Inflammatory macrophage treated with lipopolysaccharide for 1 hour (primary cell): ENCODE results near the gene PXYLP1.
A peak's percentile ranks its signal among the peaks of the same experiment; 100 is the strongest.

Experiments
- DNase-seq, 2 donors: peaks; one replicate each; pipeline ENCODE4 v3.0.0-alpha.2; 2020 to 2022

The PXYLP1 gene

DNA sequence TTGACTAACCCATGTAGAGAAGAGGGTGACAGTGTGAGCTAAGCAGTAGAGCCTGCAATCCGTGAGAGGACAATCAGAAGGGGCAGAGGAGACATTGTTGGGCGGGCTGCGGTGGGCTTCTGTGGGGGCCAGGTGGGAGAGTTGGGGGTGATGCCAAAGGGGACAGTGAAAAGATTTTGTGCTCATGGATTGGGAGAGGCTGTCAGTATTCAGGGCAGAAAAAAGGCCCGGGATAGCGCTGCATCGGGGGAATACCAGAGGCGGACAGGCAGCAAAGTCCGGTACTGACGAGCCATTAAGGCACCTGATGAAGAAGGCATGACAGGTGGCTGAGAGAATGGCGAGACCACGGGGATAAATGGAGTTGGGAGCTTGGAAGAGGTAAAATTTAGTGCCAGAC, 1.3 kb upstream of the PXYLP1 start:
- DNase-seq: no peak

DNA sequence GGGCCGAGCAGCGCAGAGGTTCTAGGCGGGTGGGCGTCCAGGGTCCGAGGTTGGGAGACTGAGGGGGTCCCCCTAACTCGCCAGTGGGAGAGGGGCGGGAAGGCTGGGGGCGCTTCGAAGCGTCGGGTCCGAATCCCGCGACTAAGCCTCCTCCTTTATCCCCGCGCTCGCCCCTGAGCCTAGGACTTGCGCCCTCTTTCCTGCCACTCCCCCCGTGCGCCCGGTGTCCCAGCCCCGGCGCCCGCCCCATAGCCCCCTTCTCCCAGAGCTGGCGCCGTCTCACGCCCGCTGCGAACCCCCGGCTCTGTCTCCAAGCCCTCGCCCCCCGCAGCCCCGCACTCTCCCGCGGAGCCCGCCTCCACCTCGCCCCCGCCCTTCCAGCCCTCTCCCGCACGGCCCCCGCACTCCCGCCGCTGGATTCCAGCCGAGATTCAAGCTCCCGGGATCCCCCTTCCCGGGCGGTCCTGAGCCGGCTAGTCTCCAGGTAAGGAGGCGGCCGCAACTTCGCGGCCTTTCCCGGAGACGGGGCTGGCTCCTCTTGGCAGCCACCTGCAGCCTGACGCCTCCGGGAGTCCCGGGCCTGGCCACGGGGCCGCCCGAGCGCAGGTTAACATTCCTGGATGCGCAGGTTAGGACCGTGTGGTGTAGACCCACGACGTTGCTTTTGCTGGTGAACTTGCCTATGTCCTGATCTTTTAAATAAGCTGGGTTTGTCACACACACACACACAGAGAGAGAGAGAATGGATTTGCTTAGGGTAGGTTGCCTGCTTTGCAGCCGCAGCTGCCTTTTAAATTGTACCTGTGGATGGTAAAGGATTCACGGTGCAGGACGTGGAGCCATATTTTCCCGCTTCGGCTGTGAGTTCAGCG, 563 bp downstream of the PXYLP1 start:
- DNase-seq: no peak

DNA sequence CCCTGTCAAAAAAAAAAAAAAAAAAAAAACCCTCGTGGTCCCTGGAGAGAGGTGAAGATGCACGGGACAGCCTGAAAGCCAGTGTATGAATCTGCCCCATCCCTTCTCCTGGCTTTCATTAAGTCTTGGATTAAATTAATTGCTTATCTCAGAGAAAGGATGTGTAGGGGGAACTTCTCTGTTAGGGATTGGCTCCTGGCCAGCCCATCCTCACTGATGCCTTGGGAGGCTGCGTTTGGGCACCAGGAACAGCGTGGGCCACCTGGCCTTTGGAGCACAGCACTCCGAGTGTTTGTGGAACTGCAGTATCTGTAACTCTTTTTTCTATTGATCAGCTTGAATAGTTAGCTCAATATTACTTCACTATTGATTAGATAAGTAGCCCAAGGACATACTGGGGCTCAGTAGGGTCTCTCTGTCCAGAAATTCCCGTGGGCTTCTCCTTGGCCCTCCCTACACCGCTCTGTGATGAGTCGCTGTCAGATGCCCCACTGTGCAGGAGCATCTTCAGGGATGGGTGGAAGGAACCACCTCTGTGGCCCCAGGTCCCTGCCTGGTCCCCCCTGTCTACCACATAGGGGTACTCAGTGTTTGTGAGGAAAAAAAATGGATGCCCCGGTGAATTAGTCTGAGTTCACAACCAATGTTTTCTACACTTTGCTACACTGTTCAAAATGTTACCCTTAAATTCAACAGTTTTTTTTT, 2.0 kb downstream of the PXYLP1 start:
- DNase-seq: no peak

DNA sequence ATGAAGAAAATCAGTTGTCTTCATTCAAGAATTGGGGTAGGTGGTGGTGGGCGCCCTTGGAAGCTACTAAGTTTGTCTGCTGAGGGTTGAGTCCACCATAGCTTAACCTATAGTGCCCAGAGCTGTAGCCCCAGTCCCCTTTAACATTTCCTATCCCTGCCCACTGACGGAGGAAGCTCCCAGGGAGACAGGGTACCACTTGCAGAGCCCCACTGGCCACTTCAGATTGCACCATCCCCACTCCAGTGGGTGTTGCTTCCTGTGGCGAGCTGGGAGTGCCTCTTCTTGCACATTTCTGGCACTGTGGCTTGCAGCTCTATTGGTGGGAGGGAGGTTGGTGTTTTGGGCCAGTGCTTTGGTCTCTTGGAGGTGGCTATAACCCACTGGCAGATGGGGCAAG, 2.7 kb downstream of the PXYLP1 start:
- DNase-seq: peak; percentile 78 to 79

DNA sequence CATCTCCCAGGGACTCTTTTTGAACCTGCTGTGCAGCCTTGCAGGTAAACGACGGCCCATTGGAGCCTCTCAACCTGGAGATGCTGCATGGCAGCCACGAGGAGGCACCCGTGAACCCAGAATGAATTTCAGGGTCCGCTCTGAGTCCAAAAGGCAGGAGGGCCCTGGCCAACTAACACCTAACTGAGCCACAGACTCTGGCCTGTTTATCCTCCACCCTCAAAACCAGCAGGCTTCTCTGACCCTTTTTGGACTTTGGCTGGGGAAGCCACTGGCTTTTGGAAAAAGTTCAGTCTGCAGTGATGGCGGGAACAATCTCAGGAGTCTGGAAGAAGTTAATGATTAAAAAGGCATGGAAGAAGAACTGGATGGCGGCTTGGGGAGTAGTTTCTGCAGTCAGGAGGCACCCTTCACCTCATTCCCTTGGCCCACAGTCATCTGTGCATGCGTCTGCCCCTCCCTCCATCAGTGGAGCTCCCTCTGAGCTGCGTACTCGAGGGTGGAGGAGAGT, 4.1 kb downstream of the PXYLP1 start:
- no peak for DNase-seq

DNA sequence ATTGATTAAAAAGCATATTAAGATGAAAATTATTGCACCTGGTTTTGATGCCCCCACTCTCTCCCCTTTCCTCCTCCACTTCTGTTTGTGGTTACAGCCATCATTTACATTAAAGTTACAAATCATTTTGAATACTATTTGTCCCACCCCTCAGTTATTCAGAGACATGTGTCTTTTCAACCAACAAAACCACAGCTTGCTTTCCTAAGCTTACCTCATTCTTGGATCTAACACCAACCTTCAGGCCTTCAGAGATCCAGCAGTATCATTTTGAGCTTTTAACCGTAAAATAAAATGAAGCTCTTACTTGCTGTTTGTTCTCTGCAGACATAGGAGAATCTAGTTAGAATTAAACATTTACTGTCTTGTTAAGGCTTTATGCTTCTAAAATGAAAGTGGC, 4.7 kb downstream of the PXYLP1 start:
- no peak for DNase-seq

DNA sequence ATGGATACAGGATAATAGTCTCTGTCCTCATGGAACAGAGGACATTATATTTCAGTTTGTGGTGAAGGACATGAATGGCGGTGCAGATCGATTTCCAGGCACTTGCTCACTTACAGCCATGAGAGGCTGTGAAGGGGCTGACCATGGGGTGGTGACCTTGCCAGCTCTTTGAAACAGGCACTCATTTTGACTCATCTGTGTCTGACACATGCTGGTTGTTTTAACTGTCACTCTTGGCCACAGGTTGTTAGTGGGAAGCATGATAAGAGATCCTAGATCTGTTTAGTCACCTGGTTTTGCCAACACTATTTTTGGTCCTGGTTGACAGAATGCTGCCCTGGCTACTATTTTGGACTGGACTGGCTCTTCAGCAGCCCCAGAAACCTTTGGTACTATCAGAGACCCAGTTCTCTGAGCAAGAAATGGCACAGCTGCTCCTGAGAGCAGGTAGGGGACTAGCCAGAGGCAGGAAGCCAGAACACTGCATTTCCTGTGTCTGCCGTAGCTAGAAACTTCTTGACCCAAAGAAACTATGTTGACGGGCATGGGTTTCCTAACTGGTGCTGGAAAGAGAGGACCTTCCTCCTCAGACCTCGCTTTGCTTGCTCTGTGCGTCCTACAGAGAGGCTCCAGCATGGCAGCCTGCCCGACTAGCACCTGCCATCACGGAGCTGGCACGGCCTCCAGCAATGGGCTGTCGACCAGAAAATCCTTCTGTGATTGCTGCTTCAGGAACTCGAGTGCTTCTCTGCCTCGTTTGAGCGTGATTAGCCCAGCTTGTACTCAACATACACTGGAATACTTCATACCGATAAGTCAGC, 6.3 kb downstream of the PXYLP1 start:
- DNase-seq: no peak

DNA sequence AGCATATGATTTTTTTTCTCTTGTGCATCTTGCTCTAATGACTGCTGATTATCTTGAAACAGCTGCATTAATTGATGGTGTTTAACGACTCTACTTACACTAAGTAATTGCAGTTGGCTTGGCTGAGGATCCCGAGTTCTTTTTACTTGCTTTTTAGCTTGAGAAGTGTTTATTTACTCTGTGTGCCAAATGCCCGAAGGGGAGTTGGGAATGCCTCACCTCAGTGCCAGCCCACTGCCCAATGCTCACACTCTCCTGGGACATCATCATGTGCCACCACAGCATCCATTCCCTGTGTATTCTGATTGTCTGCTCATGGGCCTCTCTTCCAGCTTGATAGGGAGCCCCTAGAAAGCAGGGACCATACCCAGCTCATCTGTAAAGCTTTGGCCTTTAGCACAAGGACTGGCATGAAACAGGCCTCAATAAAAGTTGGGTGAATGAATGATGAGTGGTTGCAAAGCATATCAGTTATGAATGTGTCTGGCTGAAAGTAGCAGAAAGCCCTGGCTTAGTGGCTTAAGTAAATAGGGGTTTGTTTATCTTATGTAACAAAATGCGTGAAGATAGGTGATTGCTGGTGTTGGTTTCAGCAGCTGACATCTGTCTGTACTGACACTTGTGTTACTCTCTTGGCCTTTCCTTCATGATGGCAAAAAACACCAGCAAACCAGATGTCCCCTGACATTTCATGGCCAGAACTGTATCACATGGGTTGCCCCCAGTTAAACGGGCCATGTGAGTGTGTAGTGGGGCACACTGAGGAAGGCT, 8.1 kb downstream of the PXYLP1 start:
- DNase-seq: no peak

DNA sequence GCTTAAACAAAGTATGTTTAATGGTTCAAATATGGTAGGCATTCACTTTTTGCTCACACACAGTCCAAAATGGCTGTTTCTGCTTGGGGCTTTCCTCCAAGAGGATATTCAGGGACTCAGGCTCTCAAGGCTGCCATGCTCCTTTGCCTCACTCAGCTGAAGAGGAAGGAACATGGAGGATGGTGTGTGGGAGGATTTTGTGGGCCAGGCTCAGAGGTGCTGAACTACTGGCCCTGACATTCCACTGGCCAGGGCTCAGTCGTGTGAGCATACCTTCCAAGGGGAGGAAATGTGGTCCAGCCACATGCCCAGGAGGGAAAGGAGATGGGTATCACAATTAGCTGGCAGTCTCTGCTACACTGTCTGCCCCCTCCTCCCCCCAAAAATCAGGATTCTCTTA, 8.7 kb downstream of the PXYLP1 start:
- peak; percentile 52 to 75 for DNase-seq

DNA sequence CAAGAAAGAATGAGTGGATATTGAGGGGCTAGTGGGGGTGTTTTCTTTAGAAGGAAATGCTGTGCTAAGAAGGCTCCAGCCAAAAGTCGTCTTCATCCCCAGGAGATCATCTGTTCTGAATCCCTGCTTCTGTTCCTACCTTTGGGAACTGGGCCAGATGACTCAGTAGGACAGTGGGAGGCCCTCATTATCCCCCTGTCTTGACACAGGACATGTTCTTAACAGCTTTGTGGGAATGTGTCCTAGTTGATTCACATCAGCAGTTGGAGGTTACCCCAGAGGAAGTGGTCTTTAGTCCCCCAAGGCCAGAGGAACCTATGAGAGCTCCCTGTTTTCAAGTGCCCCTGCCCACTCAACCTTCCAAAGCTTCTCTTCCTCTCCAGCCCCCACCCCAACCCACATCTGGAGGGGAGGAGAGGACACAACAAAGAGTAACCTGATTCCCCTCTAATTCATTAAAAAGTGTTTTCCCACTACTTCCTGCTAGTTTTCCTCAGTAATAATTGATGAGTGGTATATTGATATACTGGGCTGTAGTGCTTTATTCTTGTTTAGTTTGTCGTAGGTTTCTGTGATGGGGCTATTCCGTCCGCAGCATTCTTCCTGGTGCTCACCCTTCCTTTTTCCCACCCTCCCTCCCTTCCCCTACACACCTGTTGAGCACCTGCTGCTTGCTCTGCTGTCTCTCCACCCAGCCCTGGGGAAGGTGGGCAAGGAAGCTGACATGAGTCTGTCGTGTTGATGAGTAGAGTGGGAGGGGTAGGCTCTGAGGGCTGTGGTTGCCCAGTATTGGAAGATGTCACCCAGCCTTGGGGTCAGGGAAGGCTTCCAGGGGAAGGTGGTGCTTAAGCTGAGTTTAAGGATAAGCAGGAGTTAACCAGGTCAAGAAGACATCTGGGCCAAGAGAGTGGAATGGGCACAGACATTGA, 9.3 kb downstream of the PXYLP1 start:
- no peak for DNase-seq

DNA sequence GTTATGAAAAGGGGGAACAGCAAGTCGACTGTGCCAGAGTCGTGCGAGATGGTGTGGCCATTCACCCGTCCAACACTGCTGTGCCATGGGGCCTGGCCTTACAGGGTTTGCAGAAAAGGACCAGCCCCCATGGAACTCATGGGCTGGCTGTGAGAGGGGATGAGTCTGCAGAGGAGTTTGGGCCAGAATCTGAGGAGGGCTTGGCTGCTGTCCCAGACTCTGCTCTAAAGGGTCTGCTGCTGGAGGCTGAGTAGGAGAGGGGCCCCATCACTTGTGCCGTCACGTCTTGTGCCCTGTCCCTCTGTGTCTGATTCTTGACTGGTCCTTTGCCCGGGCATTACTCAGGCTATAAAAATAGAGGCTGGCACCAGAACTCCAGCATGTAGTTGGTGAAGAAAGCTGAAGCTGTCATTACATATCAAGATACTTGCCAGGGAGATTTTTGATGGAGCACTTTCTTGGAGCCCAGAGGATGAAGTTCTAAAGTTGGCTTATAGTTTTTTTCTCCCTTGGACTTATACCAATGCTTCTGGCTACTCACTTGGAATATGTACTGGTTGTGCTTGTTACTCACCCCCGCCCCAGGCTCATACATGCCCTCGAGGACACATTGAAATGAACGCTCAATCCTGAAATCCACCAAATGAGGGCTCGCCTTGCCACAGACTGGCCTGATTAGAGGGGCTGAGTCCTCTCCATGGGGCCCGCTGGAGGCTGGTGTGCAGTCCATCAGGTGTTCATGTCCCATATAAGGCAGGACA, 10.2 kb downstream of the PXYLP1 start:
- no peak for DNase-seq

DNA sequence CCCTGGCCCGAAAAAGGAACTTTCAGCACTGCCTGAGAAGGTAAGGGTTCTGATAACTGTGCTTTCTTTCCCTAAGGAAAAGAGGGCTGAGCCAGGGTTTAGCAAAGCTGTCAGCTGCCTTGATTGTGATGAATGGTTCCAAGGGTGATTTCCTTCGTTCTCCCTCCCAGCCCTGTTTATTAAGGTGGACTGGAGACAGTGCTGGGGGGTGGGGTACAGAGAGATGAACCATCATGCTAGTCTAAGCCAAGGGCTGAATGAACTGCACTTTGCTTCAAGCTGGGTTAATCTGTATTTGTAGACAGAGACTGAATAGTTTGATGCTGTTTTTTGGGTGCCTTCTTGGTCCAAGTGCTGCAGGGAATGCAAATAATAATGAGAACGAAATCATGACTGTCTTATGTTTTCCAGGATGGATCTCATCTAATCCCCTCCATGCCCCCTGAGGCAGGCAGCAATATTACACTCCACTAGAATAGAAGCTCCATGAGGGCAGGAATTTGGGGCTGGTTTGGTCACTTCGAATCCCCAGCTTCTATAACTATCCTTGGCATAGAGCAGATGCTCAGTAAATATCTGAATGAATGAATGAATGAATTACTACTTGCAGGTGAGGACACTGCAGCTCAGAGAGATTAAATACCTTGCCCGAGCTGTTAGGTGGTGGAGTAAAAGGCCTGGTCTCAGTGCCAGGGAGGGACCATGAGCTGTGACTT, 10.9 kb downstream of the PXYLP1 start:
- DNase-seq: no peak

DNA sequence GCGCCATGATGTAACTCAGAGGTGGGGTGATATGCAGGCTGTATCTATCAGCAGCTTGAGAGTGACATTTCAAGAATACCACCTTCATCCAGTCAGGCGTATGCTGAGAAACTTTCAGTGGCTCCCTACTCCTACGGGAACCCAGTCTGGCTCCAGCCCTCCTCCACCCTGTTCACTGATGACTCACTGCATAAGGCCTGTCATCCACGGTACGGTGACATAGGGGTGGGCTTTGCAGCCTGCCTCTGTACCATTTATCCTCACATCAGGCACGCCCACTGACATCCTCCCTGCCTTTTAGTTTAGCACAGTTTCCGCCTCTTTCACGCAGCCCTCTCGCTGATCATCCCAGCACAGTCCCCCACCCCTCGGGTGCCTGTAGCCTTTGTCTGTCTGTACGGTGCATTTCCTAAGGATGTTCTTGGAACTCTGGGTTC, 11.7 kb downstream of the PXYLP1 start:
- peak in 1 of 2 donors; percentile 64 for DNase-seq

DNA sequence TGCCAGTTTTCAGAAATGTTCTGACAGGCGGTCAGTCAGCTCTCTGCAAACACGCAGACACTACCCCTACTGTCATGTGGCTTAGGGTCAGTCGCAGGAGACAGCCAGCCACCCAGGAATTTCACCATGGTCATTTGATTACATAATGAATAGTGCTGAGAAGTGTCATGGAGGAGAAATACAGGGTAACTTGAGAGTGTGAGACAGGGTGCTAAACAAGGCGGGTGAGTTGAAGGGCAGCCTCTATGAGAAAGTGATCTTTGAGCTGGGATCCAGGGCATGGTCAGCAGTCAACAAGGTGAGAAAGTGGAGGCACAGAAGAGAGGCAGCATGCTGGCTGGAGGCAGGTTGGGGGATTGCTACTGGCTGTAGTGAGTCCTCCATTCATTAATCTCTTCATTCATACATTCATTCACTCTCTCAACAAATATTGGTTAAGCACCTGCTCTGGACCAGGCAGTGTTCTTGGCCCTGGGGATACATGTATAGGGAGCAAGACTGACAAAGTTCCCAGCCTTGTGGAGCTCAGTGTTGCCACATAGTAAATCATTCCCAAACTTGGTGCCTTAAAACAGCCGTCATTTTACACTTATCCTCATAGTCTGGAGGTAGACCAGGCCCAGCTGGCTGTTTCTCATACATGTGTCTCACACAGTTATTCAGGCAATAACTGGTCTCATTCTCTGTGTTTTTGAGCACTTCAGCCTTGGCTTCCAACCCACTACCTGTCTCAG, 14.8 kb downstream of the PXYLP1 start:
- DNase-seq: no peak

DNA sequence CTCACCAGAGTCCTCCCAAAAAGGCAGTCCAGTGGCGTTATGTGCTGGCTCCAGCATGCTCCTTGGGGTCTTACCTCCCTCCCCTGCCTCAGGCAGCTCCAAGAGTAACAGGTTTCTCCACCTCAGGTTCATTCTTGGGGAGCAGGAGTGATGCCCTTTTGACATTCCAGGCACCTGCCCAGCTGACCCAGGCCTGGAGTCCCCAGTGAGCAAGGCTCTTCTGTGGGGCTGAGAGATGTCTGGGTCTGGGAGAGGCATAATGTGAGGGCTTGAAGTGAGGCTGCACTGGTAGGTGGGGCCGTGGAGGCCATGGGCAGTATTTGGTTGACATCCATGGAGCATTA, 15.3 kb downstream of the PXYLP1 start:
- DNase-seq: no peak

DNA sequence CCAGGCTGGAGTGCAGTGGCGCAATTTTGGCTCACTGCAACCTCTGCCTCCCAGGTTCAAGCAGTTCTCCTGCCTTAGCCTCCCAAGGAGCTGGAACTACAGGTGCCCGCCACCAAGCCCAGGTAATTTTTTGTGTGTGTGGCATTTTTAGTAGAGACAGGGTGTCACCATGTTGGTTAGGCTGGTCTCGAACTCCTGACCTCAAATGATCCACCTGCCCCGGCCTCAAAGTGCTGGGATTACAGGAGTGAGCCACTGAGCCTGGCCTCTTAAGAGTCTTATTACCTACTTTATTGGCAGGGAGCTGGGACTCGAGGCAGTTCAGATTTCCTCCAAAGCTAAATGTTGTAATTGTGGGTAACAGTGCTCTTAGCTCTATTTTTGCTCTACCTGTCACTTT, 16.4 kb downstream of the PXYLP1 start:
- no peak for DNase-seq

DNA sequence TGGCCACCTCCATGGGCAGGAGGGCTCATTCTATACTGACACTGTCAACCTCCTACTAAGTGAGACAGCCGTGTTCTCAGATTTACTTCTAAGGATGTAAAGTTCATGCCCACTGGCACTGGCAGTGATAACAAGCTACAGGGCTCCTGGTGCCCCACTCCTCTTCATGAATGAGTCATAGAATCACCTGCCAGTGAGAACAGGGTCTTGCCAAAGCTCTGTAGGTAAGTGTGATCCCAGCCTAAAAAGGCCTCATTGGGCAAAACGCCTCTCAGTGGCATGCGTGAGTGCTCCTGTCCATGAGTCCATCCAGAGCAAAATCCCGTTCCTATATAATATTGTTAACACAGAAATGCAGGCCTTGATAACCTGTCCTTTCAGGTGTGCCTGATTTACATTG, 17.4 kb downstream of the PXYLP1 start:
- no peak for DNase-seq

DNA sequence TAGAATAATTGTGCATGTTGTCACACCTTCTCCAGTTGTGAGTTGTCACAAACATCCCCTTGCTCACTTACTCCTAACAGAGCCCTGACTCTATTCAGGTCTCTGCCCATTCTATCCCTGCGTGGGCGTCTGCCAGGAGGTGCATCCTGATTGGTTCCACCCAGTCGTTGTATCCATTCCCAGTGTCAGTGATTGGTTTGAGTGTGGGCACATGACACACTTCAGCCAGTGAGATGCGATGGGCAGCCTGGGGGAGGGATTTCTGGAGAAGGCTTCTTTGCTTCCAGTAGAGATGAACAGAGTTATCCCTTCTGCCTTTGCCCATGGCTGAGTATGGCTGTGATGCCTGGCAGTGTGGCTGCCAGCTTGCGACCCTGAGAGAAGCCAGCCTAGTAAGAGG, 18.7 kb downstream of the PXYLP1 start:
- DNase-seq: no peak

DNA sequence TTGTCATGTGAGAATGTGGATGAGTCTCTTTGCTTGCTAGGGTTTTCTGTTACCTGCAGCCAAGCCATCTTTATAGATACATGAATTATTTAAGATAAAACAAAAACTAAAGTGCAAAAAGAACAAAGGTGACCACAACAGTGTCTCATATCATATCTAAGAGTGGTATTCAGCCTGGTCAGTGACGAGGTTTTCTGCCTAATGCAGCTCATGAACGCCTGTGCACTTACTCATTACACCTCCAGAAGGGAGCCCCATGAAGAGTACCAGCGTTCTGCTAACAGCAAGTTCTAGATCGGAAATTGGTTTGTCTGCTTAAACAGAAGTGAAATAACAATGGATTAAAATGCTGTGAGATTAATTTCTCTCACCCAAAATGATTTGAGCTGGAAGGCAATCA, 19.2 kb downstream of the PXYLP1 start:
- no peak for DNase-seq
